GM23338 (cell line): ENCODE measurements around the gene OR4K2. TPM values are rescaled to one million over a fixed set of nuclear protein-coding genes. Genes with fewer than 3 reads are reported as not detected.

ENCODE experiments used
- ATAC-seq: fragments of 200-7000 bp; cut with Tn5 transposase; 3 replicates; pipeline ENCODE4 v1.9.1; 2020
- DNase-seq: peaks from one replicate; pipeline ENCODE4 v3.0.0-alpha.2; 2015; ENCODE audit warnings: low spot score
- H2AFZ ChIP-seq: fragments of 200-600 bp; sonication (generic); 2 replicates; pipeline ENCODE4 v1.8.0; 2016; ENCODE audit warnings: antibody characterized with exemption, mild to moderate bottlenecking, moderate library complexity
- H3F3A ChIP-seq: fragments of 200-600 bp; sonication (generic); replicated peaks from 2 replicates; pipeline ENCODE4 v1.8.0; 2017; ENCODE audit warnings: antibody characterized with exemption, mixed run types, low read depth
- H3K27ac ChIP-seq: fragments of 200-600 bp; sonication (generic); 2 replicates; pipeline ENCODE4 v1.6.1; 2016; ENCODE audit warnings: low read depth
- H3K27me3 ChIP-seq: fragments of 200-600 bp; sonication (generic); 2 replicates; pipeline ENCODE4 v1.8.0; 2016; ENCODE audit warnings: mild to moderate bottlenecking, mixed run types, moderate library complexity; ENCODE audit not compliant: insufficient read depth
- H3K36me3 ChIP-seq: fragments of 200-600 bp; sonication (generic); 2 replicates; pipeline ENCODE4 v1.8.0; 2016; ENCODE audit warnings: mild to moderate bottlenecking; ENCODE audit not compliant: insufficient read depth
- H3K4me1 ChIP-seq: fragments of 200-600 bp; sonication (generic); 2 replicates; pipeline ENCODE4 v1.8.0; 2016; ENCODE audit warnings: mild to moderate bottlenecking, moderate library complexity; ENCODE audit not compliant: insufficient read depth
- H3K4me2 ChIP-seq: fragments of 200-600 bp; sonication (generic); 2 replicates; pipeline ENCODE4 v1.7.1; 2017; ENCODE audit warnings: mixed run types
- H3K4me3 ChIP-seq: fragments of 200-600 bp; sonication (generic); 2 replicates; pipeline ENCODE4 v1.6.1; 2016; ENCODE audit warnings: mixed run types
- H3K79me2 ChIP-seq: fragments of 200-600 bp; sonication (generic); replicated peaks from 2 replicates; pipeline ENCODE4 v1.8.0; 2017; ENCODE audit warnings: mild to moderate bottlenecking; ENCODE audit not compliant: insufficient read depth
- H3K9me2 ChIP-seq: fragments of 200-600 bp; sonication (generic); 2 replicates; pipeline ENCODE4 v1.8.0; 2017; ENCODE audit not compliant: insufficient read depth
- H4K20me1 ChIP-seq: fragments of 200-600 bp; sonication (generic); replicated peaks from 2 replicates; pipeline ENCODE4 v1.8.0; 2017; ENCODE audit warnings: mild to moderate bottlenecking; ENCODE audit not compliant: insufficient read depth
- H3K27ac Mint-ChIP-seq: 2 replicates; pipeline ENCODE4 v1.8.0; 2020; ENCODE audit warnings: inconsistent platforms, mild to moderate bottlenecking, moderate library complexity, mixed read lengths
- H3K27me3 Mint-ChIP-seq: 3 replicates; pipeline ENCODE4 v1.8.0; 2022; ENCODE audit warnings: low read depth, mild to moderate bottlenecking, moderate library complexity, mixed read lengths, inconsistent platforms; ENCODE audit not compliant: insufficient read depth, poor library complexity
- H3K36me3 Mint-ChIP-seq: 3 replicates; pipeline ENCODE4 v1.8.0; 2021; ENCODE audit warnings: low read depth, mild to moderate bottlenecking, inconsistent platforms, moderate library complexity, mixed read lengths
- H3K4me1 Mint-ChIP-seq: 3 replicates; pipeline ENCODE4 v1.8.0; 2020; ENCODE audit warnings: mild to moderate bottlenecking, inconsistent platforms, mixed read lengths
- H3K4me3 Mint-ChIP-seq: 3 replicates; pipeline ENCODE4 v1.8.0; 2021; ENCODE audit warnings: moderate library complexity, mild to moderate bottlenecking, inconsistent platforms, mixed read lengths
- H3K9me3 Mint-ChIP-seq: 3 replicates; pipeline ENCODE4 v1.8.0; 2020; ENCODE audit warnings: moderate library complexity, mild to moderate bottlenecking, inconsistent platforms, mixed read lengths
- CREB1 ChIP-seq: fragments of 250-450 bp; sonication (Bioruptor Pico); IDR thresholded peaks from 2 replicates; pipeline ENCODE4 v1.5.0; 2020; ENCODE audit warnings: low read depth, mild to moderate bottlenecking, moderate library complexity
- EZH2 ChIP-seq: fragments of 200-600 bp; sonication (generic); IDR thresholded peaks from one replicate; pipeline ENCODE4 v1.8.0; 2017; ENCODE audit warnings: antibody characterized with exemption, mild to moderate bottlenecking, low read depth; ENCODE audit not compliant: unreplicated experiment
- EZH2phosphoT487 ChIP-seq: fragments of 200-600 bp; sonication (generic); IDR thresholded peaks from one replicate; pipeline ENCODE4 v1.8.1; 2018; ENCODE audit warnings: antibody characterized with exemption; ENCODE audit not compliant: unreplicated experiment
- JUNB ChIP-seq: IDR thresholded peaks from one replicate; pipeline ENCODE4 v1.6.1; 2016; ENCODE audit warnings: antibody characterized with exemption; ENCODE audit not compliant: unreplicated experiment
- NANOG ChIP-seq: IDR thresholded peaks from 2 replicates; pipeline ENCODE4 v1.6.1; 2016; ENCODE audit warnings: antibody characterized with exemption, borderline replicate concordance
- POLR2AphosphoS5 ChIP-seq: IDR thresholded peaks from 2 replicates; pipeline ENCODE4 v1.6.1; 2016; ENCODE audit warnings: antibody characterized with exemption, low read depth
- STAT1 ChIP-seq: IDR thresholded peaks from one replicate; pipeline ENCODE4 v1.6.1; 2016; ENCODE audit warnings: antibody characterized with exemption; ENCODE audit not compliant: unreplicated experiment
- ZNF114 ChIP-seq: fragments of 250-450 bp; sonication (Bioruptor Pico); IDR thresholded peaks from 2 replicates; pipeline ENCODE4 v1.5.0; 2020; ENCODE audit warnings: mild to moderate bottlenecking, moderate library complexity
- ZNF331 ChIP-seq: fragments of 250-450 bp; sonication (Bioruptor Pico); IDR thresholded peaks from 2 replicates; pipeline ENCODE4 v1.5.0; 2020; ENCODE audit warnings: low read depth, mild to moderate bottlenecking, moderate library complexity
- ZNF462 ChIP-seq: fragments of 250-450 bp; sonication (Bioruptor Pico); IDR thresholded peaks from 2 replicates; pipeline ENCODE4 v1.5.0; 2020; ENCODE audit warnings: mild to moderate bottlenecking, moderate library complexity
- polyA plus RNA-seq: library from polyadenylated mRNA; unstranded; fragments of >200 nt; fragmentation: Nextera tagmentation; extraction: Ambion mirVana; gene quantifications from 2 replicates; pipeline ENCODE4 v1.2.1, GENCODE V29; 2016
- total RNA-seq: library from RNA; depleted of rRNA; stranded (reverse); fragments of >200 nt; shearing (Covaris generic); gene quantifications from 2 replicates; pipeline ENCODE4 v1.2.3, GENCODE V29; 2014
- TF ChIP-seq, protein P1 (sequence below): IDR thresholded peaks from 2 replicates; pipeline ENCODE4 v1.6.1; 2016; ENCODE audit warnings: antibody characterized with exemption
- TF ChIP-seq, protein P2 (sequence below): IDR thresholded peaks from one replicate; pipeline ENCODE4 v1.6.1; 2018; ENCODE audit warnings: antibody characterized with exemption; ENCODE audit not compliant: unreplicated experiment
- TF ChIP-seq, protein P3 (sequence below), 2 experiments: fragments of 200-600 bp in 1 of 2; sonication (generic) in 1 of 2; conservative IDR thresholded peaks; 2 replicates each; pipeline versions ENCODE4 v1.5.1 to v1.6.1; 2016 to 2017; ENCODE audit warnings: antibody characterized with exemption in 2 of 2, low read depth in 2 of 2, mild to moderate bottlenecking in 2 of 2, moderate library complexity in 1 of 2

Gene OR4K2
- total and polyA plus RNA-seq, 2 experiments from 2014 or later, result not detected

DNA sequence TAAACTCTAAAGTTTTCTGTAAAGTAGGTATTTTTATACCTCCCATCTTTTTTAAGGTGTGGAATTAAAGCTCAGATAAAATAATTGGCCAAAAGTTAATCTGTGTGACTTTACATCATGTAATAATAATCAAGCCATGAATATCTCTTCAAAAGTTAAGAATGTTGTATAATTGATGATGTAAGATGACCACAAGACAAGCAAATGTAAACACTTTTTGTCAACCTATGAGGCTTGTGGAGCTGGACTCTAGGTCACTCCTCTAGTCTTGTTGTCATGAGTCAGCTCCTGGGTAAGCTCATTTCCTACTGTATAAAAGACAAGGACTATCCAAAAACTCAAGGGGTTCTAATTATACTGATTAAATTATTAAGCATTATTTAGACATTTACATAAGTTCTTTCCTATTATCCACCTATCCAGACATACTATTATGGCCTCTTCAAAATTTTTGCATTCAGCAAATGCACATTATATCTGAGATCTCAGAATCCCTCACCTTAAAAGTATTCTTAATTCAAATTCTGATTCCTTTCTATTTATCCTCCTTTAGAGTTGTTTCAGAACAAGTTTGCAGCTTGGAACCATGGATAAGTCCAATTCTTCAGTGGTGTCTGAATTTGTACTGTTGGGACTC is 45.2 kb downstream of the OR4K2 start, which contains the start of gene OR4K5:
OR4K5 (plus strand) TSS at position 587 of the 637 bp plus-strand sequence; CDS start at position 587, 0 bp downstream.
- Histone ChIP-seq H3K4me2 (no peak within 1 kb of the TSS), H3K27ac (no peak within 1 kb of the TSS), H3K9me2 (no peaks in the 10 kb centered on the region), H3K27me3 (no peaks in the 10 kb centered on the region), H3K4me3 (no peak within 1 kb of the TSS), H3K4me1 (no peaks in the 10 kb centered on the region), H3F3A (no peaks in the 10 kb centered on the region), H3K79me2 (no peaks in the 10 kb centered on the region), H3K36me3 (peaks cover 40% of the 10 kb centered on the region), H4K20me1 (no peaks in the 10 kb centered on the region), H2AFZ (no peak within 1 kb of the TSS)
- Mint-ChIP-seq H3K4me1 (no peaks in the 10 kb centered on the region), H3K27ac (no peak within 1 kb of the TSS), H3K4me3 (no peak within 1 kb of the TSS), H3K9me3 (peaks cover under 1% of the 10 kb centered on the region; the same call in 2 of the 3 replicates), H3K36me3 (peaks cover 3% of the 10 kb centered on the region; the same call in 1 of the 3 replicates), H3K27me3 (no peaks in the 10 kb centered on the region)
- DNase-seq, result no peak
- ATAC-seq, result no peak
- TF ChIP-seq JUNB, result no peak
- TF ChIP-seq, protein P1, sequence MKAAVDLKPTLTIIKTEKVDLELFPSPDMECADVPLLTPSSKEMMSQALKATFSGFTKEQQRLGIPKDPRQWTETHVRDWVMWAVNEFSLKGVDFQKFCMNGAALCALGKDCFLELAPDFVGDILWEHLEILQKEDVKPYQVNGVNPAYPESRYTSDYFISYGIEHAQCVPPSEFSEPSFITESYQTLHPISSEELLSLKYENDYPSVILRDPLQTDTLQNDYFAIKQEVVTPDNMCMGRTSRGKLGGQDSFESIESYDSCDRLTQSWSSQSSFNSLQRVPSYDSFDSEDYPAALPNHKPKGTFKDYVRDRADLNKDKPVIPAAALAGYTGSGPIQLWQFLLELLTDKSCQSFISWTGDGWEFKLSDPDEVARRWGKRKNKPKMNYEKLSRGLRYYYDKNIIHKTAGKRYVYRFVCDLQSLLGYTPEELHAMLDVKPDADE, result no peak
- TF ChIP-seq ZNF462 (CRISPR knock-in tag), result no peak
- TF ChIP-seq ZNF114 (CRISPR knock-in tag), result no peak
- no peak for TF ChIP-seq POLR2AphosphoS5
- no peak for TF ChIP-seq ZNF331 (CRISPR knock-in tag)
- no peak for TF ChIP-seq STAT1
- TF ChIP-seq, protein P2, sequence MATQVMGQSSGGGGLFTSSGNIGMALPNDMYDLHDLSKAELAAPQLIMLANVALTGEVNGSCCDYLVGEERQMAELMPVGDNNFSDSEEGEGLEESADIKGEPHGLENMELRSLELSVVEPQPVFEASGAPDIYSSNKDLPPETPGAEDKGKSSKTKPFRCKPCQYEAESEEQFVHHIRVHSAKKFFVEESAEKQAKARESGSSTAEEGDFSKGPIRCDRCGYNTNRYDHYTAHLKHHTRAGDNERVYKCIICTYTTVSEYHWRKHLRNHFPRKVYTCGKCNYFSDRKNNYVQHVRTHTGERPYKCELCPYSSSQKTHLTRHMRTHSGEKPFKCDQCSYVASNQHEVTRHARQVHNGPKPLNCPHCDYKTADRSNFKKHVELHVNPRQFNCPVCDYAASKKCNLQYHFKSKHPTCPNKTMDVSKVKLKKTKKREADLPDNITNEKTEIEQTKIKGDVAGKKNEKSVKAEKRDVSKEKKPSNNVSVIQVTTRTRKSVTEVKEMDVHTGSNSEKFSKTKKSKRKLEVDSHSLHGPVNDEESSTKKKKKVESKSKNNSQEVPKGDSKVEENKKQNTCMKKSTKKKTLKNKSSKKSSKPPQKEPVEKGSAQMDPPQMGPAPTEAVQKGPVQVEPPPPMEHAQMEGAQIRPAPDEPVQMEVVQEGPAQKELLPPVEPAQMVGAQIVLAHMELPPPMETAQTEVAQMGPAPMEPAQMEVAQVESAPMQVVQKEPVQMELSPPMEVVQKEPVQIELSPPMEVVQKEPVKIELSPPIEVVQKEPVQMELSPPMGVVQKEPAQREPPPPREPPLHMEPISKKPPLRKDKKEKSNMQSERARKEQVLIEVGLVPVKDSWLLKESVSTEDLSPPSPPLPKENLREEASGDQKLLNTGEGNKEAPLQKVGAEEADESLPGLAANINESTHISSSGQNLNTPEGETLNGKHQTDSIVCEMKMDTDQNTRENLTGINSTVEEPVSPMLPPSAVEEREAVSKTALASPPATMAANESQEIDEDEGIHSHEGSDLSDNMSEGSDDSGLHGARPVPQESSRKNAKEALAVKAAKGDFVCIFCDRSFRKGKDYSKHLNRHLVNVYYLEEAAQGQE, result no peak
- TF ChIP-seq, protein P3, sequence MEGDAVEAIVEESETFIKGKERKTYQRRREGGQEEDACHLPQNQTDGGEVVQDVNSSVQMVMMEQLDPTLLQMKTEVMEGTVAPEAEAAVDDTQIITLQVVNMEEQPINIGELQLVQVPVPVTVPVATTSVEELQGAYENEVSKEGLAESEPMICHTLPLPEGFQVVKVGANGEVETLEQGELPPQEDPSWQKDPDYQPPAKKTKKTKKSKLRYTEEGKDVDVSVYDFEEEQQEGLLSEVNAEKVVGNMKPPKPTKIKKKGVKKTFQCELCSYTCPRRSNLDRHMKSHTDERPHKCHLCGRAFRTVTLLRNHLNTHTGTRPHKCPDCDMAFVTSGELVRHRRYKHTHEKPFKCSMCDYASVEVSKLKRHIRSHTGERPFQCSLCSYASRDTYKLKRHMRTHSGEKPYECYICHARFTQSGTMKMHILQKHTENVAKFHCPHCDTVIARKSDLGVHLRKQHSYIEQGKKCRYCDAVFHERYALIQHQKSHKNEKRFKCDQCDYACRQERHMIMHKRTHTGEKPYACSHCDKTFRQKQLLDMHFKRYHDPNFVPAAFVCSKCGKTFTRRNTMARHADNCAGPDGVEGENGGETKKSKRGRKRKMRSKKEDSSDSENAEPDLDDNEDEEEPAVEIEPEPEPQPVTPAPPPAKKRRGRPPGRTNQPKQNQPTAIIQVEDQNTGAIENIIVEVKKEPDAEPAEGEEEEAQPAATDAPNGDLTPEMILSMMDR (conservative IDR thresholded peaks at IDR 0.05; ENCODE audit: low read depth in 2 of 2), result no peak
- TF ChIP-seq NANOG, result no peak
- TF ChIP-seq EZH2phosphoT487, result no peak
- no peak for TF ChIP-seq CREB1
- no peak for TF ChIP-seq EZH2
